ENCODE measurements around the gene RPS3. TPM values are rescaled to one million over a fixed set of nuclear protein-coding genes. Genes with fewer than 3 reads are reported as not detected.

The RPS3 gene
- total RNA-seq, 1 experiment from 2014 or later = 1,749 TPM

DNA sequence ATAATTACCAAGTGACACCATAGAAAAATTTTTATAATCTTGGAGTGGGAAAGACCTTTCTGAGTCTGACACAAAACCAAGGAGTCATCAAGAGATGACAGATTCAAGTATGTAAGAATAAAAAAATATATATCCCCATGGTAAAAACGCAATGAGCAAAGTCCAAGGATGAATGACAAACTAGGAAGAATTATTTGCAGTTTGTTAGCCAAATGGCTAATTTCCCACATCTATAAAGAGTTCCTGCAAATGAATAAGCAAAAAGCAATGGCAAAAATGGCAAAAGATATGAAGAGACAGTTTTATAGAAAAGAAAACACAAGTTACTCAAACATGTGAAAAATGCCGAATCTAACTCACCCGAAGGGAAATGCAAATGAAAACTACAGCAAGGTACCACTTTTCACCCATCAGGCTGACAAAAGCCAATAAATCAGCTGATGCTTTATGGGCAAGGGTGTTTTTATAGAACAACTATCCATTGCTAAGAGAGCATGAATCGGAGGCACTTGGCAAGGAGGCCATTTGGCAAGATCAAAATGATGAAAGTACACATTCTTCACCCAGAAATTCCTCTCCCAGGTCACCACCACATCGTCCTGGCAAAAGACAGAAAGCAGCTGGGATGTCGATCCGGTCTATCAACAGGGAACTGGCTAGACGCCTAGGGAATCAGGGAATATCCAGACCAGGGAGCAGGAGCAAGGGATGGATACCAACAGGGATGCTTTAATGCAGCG lies 54.8 kb downstream of the RPS3 start:
- H3K36me3 Mint-ChIP-seq (ENCODE audit: insufficient read depth, unreplicated experiment) = no peaks in the 10 kb centered on the region
- BruUV-seq (replicated peaks) = no TSS peak
- intact Hi-C loops (cut with micrococcal nuclease; ENCODE audit: unreplicated experiment) = no loop called here
- no peak for TF ChIP-seq CTCF (IDR thresholded peaks at IDR 0.05; ENCODE audit: unreplicated experiment)
- H3K27ac Mint-ChIP-seq (ENCODE audit: unreplicated experiment) = no peak overlapping the region
- no peak for DNase-seq
- CTCF ChIA-PET = no interaction called here
- H3K9me3 Mint-ChIP-seq (ENCODE audit: low read depth, unreplicated experiment) = no peaks in the 10 kb centered on the region
- H3K4me3 Mint-ChIP-seq (ENCODE audit: low read depth, unreplicated experiment) = no peak overlapping the region
- no peaks in the 10 kb centered on the region for H3K4me1 Mint-ChIP-seq (ENCODE audit: low read depth, unreplicated experiment)
- peaks cover 66% of the 10 kb centered on the region for H3K27me3 Mint-ChIP-seq (ENCODE audit: unreplicated experiment)

- TF ChIP-seq CTCF (IDR thresholded peaks at IDR 0.05; ENCODE audit: unreplicated experiment) = no peak
- Mint-ChIP-seq H3K27me3 (ENCODE audit: unreplicated experiment) (peaks cover 56% of the 10 kb centered on the region), H3K4me3 (ENCODE audit: low read depth, unreplicated experiment) (no peak overlapping the region), H3K4me1 (ENCODE audit: low read depth, unreplicated experiment) (no peaks in the 10 kb centered on the region), H3K9me3 (ENCODE audit: low read depth, unreplicated experiment) (no peaks in the 10 kb centered on the region), H3K27ac (ENCODE audit: unreplicated experiment) (no peak overlapping the region), H3K36me3 (ENCODE audit: insufficient read depth, unreplicated experiment) (no peaks in the 10 kb centered on the region)
- CTCF ChIA-PET = no interaction called here
- intact Hi-C loops (cut with micrococcal nuclease; ENCODE audit: unreplicated experiment) = no loop called here
- no peak for DNase-seq
- no TSS peak for BruUV-seq (replicated peaks)
Observed at GRCh38 chr11:75454987-75455386, 55.7 kb downstream of the RPS3 start.

Other genes starting within 250 kb of the RPS3 start
- gene SLCO2B1, start 248.4 kb upstream of the RPS3 start, total RNA-seq (2022) = 0.27 and 0.31 TPM in 2 replicates
- gene TPBGL, start 158.7 kb upstream of the RPS3 start, total RNA-seq (2022) = not detected in 2 replicates
- gene ARRB1, start 47.9 kb upstream of the RPS3 start, total RNA-seq (2022) = 8.7 and 12.8 TPM in 2 replicates
- 1.3 and 2.1 TPM in 2 replicates for gene KLHL35, start 33.7 kb downstream of the RPS3 start, total RNA-seq (2022)
- 7.0 and 7.4 TPM in 2 replicates for gene GDPD5, start 126.4 kb downstream of the RPS3 start, total RNA-seq (2022)
- 58.8 and 80.0 TPM in 2 replicates for gene SERPINH1, start 162.7 kb downstream of the RPS3 start, total RNA-seq (2022)